Smooth muscle cell (in vitro differentiated cells): ENCODE data around the gene DAB2IP. TPM values are rescaled to one million over a fixed set of nuclear protein-coding genes. Genes with fewer than 3 reads are reported as not detected.

ENCODE experiments used
- DNase-seq: peaks from one replicate; lab custom pipeline; 2025; ENCODE audit not compliant: unreplicated experiment; lab: John Stamatoyannopoulos, UW
- H2AFZ ChIP-seq: fragments of 200-600 bp; sonication (generic); 2 replicates; pipeline ENCODE4 v1.6.0; 2016; ENCODE audit warnings: antibody characterized with exemption, low read depth, mild to moderate bottlenecking
- H3F3A ChIP-seq: fragments of 200-600 bp; sonication (generic); 2 replicates; pipeline ENCODE4 v1.6.0; 2017; ENCODE audit warnings: antibody characterized with exemption, low read depth
- H3K27ac ChIP-seq: fragments of 200-600 bp; sonication (generic); 2 replicates; pipeline ENCODE4 v1.5.1; 2016; ENCODE audit warnings: low read depth, mild to moderate bottlenecking
- H3K27me3 ChIP-seq: fragments of 200-600 bp; sonication (generic); 2 replicates; pipeline ENCODE4 v1.6.1; 2016; ENCODE audit warnings: low read depth, mild to moderate bottlenecking
- H3K36me3 ChIP-seq: fragments of 200-600 bp; sonication (generic); 2 replicates; pipeline ENCODE4 v1.5.1; 2016; ENCODE audit warnings: low read depth
- H3K4me1 ChIP-seq: fragments of 200-600 bp; sonication (generic); 2 replicates; pipeline ENCODE4 v1.5.1; 2016; ENCODE audit warnings: low read depth
- H3K4me2 ChIP-seq: fragments of 200-600 bp; sonication (generic); 2 replicates; pipeline ENCODE4 v1.6.0; 2016; ENCODE audit warnings: mild to moderate bottlenecking
- H3K4me3 ChIP-seq: fragments of 200-600 bp; sonication (generic); 2 replicates; pipeline ENCODE4 v1.5.1; 2016; ENCODE audit warnings: mild to moderate bottlenecking
- H3K79me2 ChIP-seq: fragments of 200-600 bp; sonication (generic); 2 replicates; pipeline ENCODE4 v1.6.0; 2016; ENCODE audit warnings: low read depth, mild to moderate bottlenecking
- H3K9ac ChIP-seq: fragments of 200-600 bp; sonication (generic); 2 replicates; pipeline ENCODE4 v1.6.0; 2016; ENCODE audit warnings: low read depth
- H3K9me3 ChIP-seq: fragments of 200-600 bp; sonication (generic); replicated peaks from 2 replicates; pipeline ENCODE4 v1.5.1; 2016; ENCODE audit warnings: low read depth
- H4K20me1 ChIP-seq: fragments of 200-600 bp; sonication (generic); 2 replicates; pipeline ENCODE4 v1.6.0; 2016; ENCODE audit warnings: low read depth
- WGBS: methylation state at CpG from one replicate; pipeline ENCODE4 v1.1.7; 2016; ENCODE audit warnings: low lambda C conversion rate; 5-methylcytosine and 5-hydroxymethylcytosine counted together
- polyA plus RNA-seq: library from polyadenylated mRNA; unstranded; fragments of >200 nt; fragmentation: Nextera tagmentation; extraction: Ambion mirVana; gene quantifications from 2 replicates; pipeline ENCODE4 v1.2.1, GENCODE V29; 2016
- total RNA-seq: library from RNA; depleted of rRNA; stranded (reverse); fragments of >200 nt; gene quantifications from 2 replicates; pipeline ENCODE4 v1.2.3, GENCODE V29; 2014
- TF ChIP-seq, protein P1 (sequence below): fragments of 200-600 bp; sonication (generic); IDR thresholded peaks from 2 replicates; pipeline ENCODE4 v1.5.1; 2017; ENCODE audit warnings: borderline replicate concordance, mild to moderate bottlenecking, antibody characterized with exemption; ENCODE audit not compliant: insufficient read depth, poor library complexity, severe bottlenecking

Gene DAB2IP
- total and polyA plus RNA-seq, 2 experiments from 2014 or later = 10.4 to 15.5 TPM

DNA sequence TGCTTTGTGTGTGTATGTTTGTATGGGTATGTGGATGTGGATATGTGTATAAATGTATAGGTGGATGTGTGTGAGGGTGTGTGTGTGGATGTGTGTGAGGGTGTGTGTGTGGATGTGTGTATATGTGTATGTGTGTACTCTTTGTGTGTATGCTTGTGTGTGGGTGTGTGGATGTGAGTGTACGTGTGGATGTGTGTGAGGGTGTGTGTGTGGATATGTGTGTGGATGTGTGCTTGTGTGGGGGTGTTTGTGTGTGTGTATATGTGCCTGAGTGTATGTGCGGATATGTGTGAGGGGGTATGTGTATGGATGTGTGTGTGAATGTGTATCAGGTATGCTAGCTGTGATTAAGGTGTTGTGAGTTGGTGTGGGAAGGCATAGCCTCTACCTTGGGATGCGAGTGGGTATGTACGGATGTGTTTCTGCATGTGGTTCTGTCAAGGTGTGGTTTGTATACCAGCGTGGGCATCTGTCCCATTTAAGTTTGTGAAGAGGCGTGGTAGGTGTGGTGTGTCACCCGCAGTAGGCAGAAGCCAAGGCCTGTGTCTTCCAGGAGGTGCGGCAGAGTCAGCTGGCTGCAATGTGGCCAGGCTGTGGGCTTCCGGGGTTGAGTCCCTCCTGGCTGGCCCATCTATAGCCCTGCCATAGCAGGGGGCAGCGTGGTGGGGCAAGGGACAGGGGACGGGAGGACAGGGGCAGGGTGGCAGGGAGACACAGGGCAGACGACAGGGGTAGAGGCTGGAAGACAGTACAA, 155.8 kb downstream of the DAB2IP start:
- H3K36me3 ChIP-seq = no peaks in the 10 kb centered on the region
- no peak overlapping the region for H3K27ac ChIP-seq
- H3K4me3 ChIP-seq = no peak overlapping the region
- H2AFZ ChIP-seq = no peak overlapping the region
- no peak overlapping the region for H3K4me2 ChIP-seq
- peaks cover 6% of the 10 kb centered on the region for H3K27me3 ChIP-seq
- no peaks in the 10 kb centered on the region for H3K79me2 ChIP-seq
- WGBS = 84% methylated on average over 9 of the region's 12 CpGs
- H3K9ac ChIP-seq = no peak overlapping the region
- H3K9me3 ChIP-seq = no peaks in the 10 kb centered on the region
- TF ChIP-seq, protein P1, sequence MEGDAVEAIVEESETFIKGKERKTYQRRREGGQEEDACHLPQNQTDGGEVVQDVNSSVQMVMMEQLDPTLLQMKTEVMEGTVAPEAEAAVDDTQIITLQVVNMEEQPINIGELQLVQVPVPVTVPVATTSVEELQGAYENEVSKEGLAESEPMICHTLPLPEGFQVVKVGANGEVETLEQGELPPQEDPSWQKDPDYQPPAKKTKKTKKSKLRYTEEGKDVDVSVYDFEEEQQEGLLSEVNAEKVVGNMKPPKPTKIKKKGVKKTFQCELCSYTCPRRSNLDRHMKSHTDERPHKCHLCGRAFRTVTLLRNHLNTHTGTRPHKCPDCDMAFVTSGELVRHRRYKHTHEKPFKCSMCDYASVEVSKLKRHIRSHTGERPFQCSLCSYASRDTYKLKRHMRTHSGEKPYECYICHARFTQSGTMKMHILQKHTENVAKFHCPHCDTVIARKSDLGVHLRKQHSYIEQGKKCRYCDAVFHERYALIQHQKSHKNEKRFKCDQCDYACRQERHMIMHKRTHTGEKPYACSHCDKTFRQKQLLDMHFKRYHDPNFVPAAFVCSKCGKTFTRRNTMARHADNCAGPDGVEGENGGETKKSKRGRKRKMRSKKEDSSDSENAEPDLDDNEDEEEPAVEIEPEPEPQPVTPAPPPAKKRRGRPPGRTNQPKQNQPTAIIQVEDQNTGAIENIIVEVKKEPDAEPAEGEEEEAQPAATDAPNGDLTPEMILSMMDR = no peak
- H4K20me1 ChIP-seq = no peaks in the 10 kb centered on the region
- H3K4me1 ChIP-seq = no peaks in the 10 kb centered on the region
- no peak for DNase-seq
- H3F3A ChIP-seq = no peaks in the 10 kb centered on the region

DNA sequence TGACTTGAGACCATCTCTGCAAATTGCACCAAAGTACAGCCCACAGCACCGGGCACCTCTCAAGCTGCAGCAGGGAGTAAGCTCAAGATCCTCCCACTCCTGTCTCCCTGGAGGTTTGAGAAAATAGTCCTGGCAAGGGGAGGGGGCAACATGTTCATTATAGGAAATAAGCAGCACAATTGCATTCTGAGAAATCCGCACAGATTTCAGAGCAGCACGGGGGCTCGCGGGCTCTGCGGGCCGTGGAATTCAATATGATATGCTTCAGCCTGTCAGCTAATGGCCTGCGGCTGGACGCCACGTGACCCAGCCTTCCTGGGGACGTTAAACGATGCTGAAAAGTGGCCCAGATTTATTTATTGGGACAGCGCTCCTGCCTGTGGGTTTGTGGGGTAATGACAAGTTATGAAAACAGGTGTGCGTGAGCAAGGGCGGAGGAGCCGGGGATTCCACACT, 156.4 kb downstream of the DAB2IP start:
- Histone ChIP-seq H3K4me1 (no peaks in the 10 kb centered on the region), H3F3A (no peaks in the 10 kb centered on the region), H2AFZ (no peak overlapping the region), H3K9ac (no peak overlapping the region), H4K20me1 (no peaks in the 10 kb centered on the region), H3K4me2 (no peak overlapping the region), H3K27ac (no peak overlapping the region), H3K79me2 (no peaks in the 10 kb centered on the region), H3K27me3 (no peaks in the 10 kb centered on the region), H3K9me3 (no peaks in the 10 kb centered on the region), H3K36me3 (no peaks in the 10 kb centered on the region), H3K4me3 (no peak overlapping the region)
- DNase-seq = no peak
- TF ChIP-seq, protein P1 = no peak
- WGBS = 94% methylated on average over 16 of the region's 16 CpGs

DNA sequence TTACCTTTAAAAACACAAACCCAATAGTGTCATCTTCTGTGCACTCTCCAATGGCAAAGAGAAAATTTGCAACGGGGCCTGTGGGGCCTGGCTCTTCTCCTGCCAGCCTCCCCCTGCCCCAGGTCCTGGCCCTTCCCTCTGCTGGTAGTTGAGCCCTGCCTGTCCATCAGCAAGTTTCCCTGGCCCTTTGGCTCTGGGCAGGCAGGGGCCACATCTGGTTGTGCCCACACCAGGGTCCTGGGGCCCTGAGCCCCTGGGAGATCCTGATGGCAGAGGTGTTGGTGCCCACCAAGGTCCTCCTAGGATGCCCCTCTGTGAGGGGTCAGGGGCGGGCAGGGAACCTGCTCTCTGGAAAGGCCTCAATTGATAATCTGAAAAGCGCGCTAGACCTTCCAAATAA, 157.3 kb downstream of the DAB2IP start:
- Histone ChIP-seq H3K27ac (no peak overlapping the region), H3K27me3 (no peaks in the 10 kb centered on the region), H3K36me3 (no peaks in the 10 kb centered on the region), H3K9ac (no peak overlapping the region), H2AFZ (no peak overlapping the region), H3K79me2 (no peaks in the 10 kb centered on the region), H3K9me3 (no peaks in the 10 kb centered on the region), H3F3A (no peaks in the 10 kb centered on the region), H3K4me1 (no peaks in the 10 kb centered on the region), H4K20me1 (no peaks in the 10 kb centered on the region), H3K4me3 (no peak overlapping the region), H3K4me2 (no peak overlapping the region)
- 93% methylated on average over 4 of the region's 4 CpGs for WGBS
- TF ChIP-seq, protein P1 = no peak
- DNase-seq = no peak
